ENCODE measurements around the gene TCF12.
"Not testable (repeated sequence)": the region's sequence is repeated elsewhere in the genome, so short reads cannot be mapped to it uniquely, and the experiment has no call there.

The TCF12 gene

DNA sequence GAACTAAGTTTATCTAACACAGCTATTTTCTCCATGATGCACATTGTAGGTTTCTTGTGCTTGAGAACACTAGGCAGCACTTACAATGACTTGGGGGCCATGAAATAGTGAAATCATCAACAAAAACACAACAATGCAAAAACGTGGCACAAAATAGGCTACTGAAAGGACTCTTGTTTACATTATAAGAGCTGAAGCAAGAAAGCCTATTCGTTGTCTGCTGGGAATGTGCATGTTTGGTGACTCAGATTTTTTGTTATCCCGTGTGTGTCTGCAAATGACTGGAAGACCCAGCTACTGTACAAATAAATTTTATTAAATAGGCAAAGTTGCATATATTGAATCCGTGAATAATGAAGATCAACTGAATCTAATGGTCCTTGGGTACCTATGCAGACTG, 85.0 kb downstream of the TCF12 start:
- Histone ChIP-seq H3K4me3 (ENCODE audit: insufficient read depth, low read depth, low read length) (no peak overlapping the region), H3K4me1 (ENCODE audit: control insufficient read depth, insufficient read depth, low read length) (no peaks in the 10 kb centered on the region), H3K27ac (ENCODE audit: insufficient read depth, low read depth, low read length, poor library complexity, severe bottlenecking) (no peak overlapping the region), H3K9me3 (ENCODE audit: control insufficient read depth, low read length) (no peaks in the 10 kb centered on the region), H3K36me3 (ENCODE audit: control insufficient read depth, insufficient read depth, low read length) (no peaks in the 10 kb centered on the region), H3K27me3 (ENCODE audit: control insufficient read depth, insufficient read depth, low read length, poor library complexity, severe bottlenecking) (no peaks in the 10 kb centered on the region)
- 75 to 82% methylated on average over 4 of the region's 4 CpGs for WGBS, 2 experiments

DNA sequence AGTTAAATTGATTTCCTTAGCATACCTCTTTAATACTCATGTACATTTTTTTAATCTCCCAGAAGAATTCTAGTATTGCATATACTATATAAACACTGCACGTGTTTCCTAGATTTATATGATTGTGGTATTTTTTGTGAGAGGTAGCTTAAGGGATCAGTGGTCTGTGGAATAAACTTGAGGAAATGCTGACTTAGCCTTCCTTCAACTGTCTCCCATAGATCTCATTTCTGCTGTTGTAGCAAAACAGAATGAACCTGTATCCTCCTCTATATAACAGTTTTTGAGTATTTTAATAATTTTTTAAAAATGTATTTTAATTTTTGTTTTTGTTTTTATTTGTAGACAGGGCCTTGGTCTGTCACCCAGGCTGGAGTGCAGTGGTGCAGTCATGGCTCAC, 86.8 kb downstream of the TCF12 start:
- H3K27ac ChIP-seq (ENCODE audit: insufficient read depth, low read depth, low read length, poor library complexity, severe bottlenecking) = no peak overlapping the region
- no peaks in the 10 kb centered on the region for H3K9me3 ChIP-seq (ENCODE audit: control insufficient read depth, low read length)
- H3K4me3 ChIP-seq (ENCODE audit: insufficient read depth, low read depth, low read length) = no peak overlapping the region
- no peaks in the 10 kb centered on the region for H3K36me3 ChIP-seq (ENCODE audit: control insufficient read depth, insufficient read depth, low read length)
- 100% methylated on average over 1 of the region's 1 CpG; no CpG with 5 or more reads in 1 of the 2 experiments for WGBS, 2 experiments
- no peaks in the 10 kb centered on the region for H3K27me3 ChIP-seq (ENCODE audit: control insufficient read depth, insufficient read depth, low read length, poor library complexity, severe bottlenecking)
- no peaks in the 10 kb centered on the region for H3K4me1 ChIP-seq (ENCODE audit: control insufficient read depth, insufficient read depth, low read length)

DNA sequence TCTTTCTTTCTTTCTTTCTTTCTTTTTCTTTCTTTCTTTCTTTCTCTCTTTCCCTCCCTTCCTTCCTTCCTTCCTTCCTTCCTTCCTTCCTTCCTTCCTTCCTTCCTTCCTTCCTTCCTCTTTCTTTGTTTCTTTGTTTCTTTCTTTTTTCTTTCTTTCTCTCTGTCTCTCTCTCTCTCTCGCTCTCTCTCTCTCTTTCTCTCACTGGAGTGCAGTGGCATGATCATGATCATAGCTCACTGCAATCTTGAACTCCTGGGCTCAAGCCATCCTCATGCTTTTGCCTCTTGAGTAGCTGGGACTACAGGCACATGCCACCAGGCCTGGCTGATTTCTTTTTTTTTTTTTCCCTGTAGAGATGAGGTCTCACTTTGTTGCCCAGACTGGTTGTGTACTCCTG, 89.4 kb downstream of the TCF12 start:
- not testable (repeated sequence) for H3K36me3 ChIP-seq (ENCODE audit: control insufficient read depth, insufficient read depth, low read length); H3K9me3 ChIP-seq (ENCODE audit: control insufficient read depth, low read length); H3K4me3 ChIP-seq (ENCODE audit: insufficient read depth, low read depth, low read length); H3K27me3 ChIP-seq (ENCODE audit: control insufficient read depth, insufficient read depth, low read length, poor library complexity, severe bottlenecking); H3K4me1 ChIP-seq (ENCODE audit: control insufficient read depth, insufficient read depth, low read length); H3K27ac ChIP-seq (ENCODE audit: insufficient read depth, low read depth, low read length, poor library complexity, severe bottlenecking)
- WGBS, 2 experiments = 94 to 98% methylated on average over 1 of the region's 1 CpG

DNA sequence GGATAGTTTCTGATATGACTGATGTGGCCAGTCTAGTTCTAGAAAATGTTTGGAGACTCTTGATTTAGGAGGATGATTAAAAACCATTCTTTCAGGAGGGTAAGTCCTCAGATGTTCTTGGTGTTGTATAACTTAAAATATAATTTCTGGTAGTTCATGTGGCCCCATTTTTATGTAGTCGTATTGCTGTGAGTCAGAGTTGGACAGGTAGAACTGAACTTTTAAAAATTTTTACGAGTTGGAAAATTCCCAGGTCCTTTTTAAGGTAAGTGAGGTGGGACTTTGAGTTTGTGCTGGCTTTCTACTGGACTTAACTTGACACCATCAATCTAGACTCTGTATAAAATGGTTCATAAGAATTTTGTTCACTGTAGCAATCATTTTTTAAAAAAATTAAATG, 92.3 kb downstream of the TCF12 start:
- WGBS, 2 experiments = 98% methylated on average over 2 of the region's 2 CpGs
- Histone ChIP-seq H3K27me3 (ENCODE audit: control insufficient read depth, insufficient read depth, low read length, poor library complexity, severe bottlenecking) (no peaks in the 10 kb centered on the region), H3K27ac (ENCODE audit: insufficient read depth, low read depth, low read length, poor library complexity, severe bottlenecking) (no peak overlapping the region), H3K9me3 (ENCODE audit: control insufficient read depth, low read length) (no peaks in the 10 kb centered on the region), H3K36me3 (ENCODE audit: control insufficient read depth, insufficient read depth, low read length) (no peaks in the 10 kb centered on the region), H3K4me1 (ENCODE audit: control insufficient read depth, insufficient read depth, low read length) (no peaks in the 10 kb centered on the region), H3K4me3 (ENCODE audit: insufficient read depth, low read depth, low read length) (no peak overlapping the region)

DNA sequence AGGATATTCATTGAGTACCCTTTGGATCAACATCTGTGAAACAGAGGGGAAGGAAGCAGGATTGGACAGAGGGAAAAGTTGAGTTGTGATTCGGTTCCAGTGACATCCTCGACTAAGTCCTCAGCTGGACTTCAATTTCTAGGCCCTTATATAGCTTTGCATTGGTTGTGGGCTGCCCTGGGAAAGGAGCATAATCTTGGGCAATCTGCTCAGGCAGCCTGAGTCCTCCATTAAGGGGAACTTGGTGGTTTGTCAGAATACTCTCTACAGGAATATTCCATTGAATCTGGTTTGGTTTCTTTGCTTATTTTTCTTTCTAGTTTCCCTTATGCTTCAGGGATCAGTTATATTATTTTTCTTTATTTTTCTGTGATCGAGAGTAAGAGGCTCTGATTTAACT, 94.1 kb downstream of the TCF12 start:
- H3K9me3 ChIP-seq (ENCODE audit: control insufficient read depth, low read length) = no peaks in the 10 kb centered on the region
- H3K4me3 ChIP-seq (ENCODE audit: insufficient read depth, low read depth, low read length) = no peak overlapping the region
- WGBS, 2 experiments = 94 to 95% methylated on average over 3 of the region's 3 CpGs
- H3K4me1 ChIP-seq (ENCODE audit: control insufficient read depth, insufficient read depth, low read length) = no peaks in the 10 kb centered on the region
- no peaks in the 10 kb centered on the region for H3K36me3 ChIP-seq (ENCODE audit: control insufficient read depth, insufficient read depth, low read length)
- H3K27ac ChIP-seq (ENCODE audit: insufficient read depth, low read depth, low read length, poor library complexity, severe bottlenecking) = no peak overlapping the region
- no peaks in the 10 kb centered on the region for H3K27me3 ChIP-seq (ENCODE audit: control insufficient read depth, insufficient read depth, low read length, poor library complexity, severe bottlenecking)

DNA sequence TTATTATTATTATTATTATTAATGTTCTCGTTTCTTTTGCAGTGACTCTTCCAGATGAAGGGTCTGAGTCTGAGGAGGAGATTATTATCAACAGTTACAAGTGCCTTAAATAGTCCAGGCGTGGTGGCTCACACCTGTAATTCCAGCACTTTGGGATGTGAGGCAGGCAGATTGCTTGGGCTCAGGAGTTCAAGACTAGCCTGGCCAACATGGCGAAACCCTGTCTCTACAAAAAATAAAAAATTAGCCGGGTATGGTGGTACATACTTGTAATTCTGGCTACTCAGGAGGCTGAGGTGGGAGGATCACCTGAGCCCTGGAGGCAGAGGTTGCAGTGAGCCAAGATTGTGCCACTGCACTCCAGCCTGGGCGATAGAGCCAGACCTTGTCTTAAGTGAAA, 96.5 kb downstream of the TCF12 start:
- H3K27ac ChIP-seq (ENCODE audit: insufficient read depth, low read depth, low read length, poor library complexity, severe bottlenecking); H3K9me3 ChIP-seq (ENCODE audit: control insufficient read depth, low read length); H3K4me1 ChIP-seq (ENCODE audit: control insufficient read depth, insufficient read depth, low read length); H3K27me3 ChIP-seq (ENCODE audit: control insufficient read depth, insufficient read depth, low read length, poor library complexity, severe bottlenecking); H3K36me3 ChIP-seq (ENCODE audit: control insufficient read depth, insufficient read depth, low read length); H3K4me3 ChIP-seq (ENCODE audit: insufficient read depth, low read depth, low read length): not testable (repeated sequence)
- 95 to 96% methylated on average over 5 of the region's 5 CpGs for WGBS, 2 experiments

DNA sequence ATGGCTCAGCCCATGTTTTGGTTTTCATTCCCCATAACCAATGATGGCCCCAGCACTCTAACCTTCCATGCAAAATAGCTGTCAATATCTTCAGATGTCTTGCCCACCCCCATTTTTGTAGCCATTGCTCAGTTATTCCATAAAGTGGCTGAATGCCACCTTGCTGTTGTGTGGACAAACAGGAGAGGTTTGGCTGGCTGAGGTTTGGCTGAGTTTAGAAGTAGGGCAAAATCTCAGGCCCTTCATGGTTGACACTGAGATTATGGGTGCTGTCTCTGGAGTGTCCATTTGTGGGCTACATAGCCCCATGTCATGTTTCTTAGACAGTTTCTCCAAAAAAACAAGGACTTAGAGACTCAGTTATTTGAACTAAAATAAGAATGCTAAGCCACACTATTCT, 96.9 kb downstream of the TCF12 start:
- no peak overlapping the region for H3K4me3 ChIP-seq (ENCODE audit: insufficient read depth, low read depth, low read length)
- no peaks in the 10 kb centered on the region for H3K36me3 ChIP-seq (ENCODE audit: control insufficient read depth, insufficient read depth, low read length)
- H3K9me3 ChIP-seq (ENCODE audit: control insufficient read depth, low read length) = no peaks in the 10 kb centered on the region
- no peaks in the 10 kb centered on the region for H3K4me1 ChIP-seq (ENCODE audit: control insufficient read depth, insufficient read depth, low read length)
- no peaks in the 10 kb centered on the region for H3K27me3 ChIP-seq (ENCODE audit: control insufficient read depth, insufficient read depth, low read length, poor library complexity, severe bottlenecking)
- H3K27ac ChIP-seq (ENCODE audit: insufficient read depth, low read depth, low read length, poor library complexity, severe bottlenecking) = no peak overlapping the region

DNA sequence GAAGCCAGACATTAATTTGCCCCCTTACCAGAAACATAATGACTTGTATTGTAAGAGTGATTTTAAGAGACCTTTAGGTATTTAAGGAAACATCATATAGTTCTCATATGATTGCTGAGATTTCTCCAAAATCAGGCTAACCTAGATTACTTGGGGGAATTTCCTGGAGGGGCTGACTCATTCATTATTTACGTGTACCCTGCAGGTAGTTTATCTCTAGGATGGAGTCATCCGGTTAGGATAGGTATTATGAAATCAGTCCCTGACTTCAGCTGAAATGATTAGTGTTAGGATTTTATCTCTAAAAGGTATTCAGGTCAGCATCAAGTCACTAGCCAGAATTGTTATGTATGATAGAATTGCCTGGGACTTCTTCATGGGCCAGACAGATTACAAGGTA, 97.5 kb downstream of the TCF12 start:
- H3K27me3 ChIP-seq (ENCODE audit: control insufficient read depth, insufficient read depth, low read length, poor library complexity, severe bottlenecking) = no peaks in the 10 kb centered on the region
- no peaks in the 10 kb centered on the region for H3K9me3 ChIP-seq (ENCODE audit: control insufficient read depth, low read length)
- no peak overlapping the region for H3K4me3 ChIP-seq (ENCODE audit: insufficient read depth, low read depth, low read length)
- no peaks in the 10 kb centered on the region for H3K4me1 ChIP-seq (ENCODE audit: control insufficient read depth, insufficient read depth, low read length)
- H3K36me3 ChIP-seq (ENCODE audit: control insufficient read depth, insufficient read depth, low read length) = no peaks in the 10 kb centered on the region
- WGBS, 2 experiments = 92 to 93% methylated on average over 2 of the region's 2 CpGs
- H3K27ac ChIP-seq (ENCODE audit: insufficient read depth, low read depth, low read length, poor library complexity, severe bottlenecking) = no peak overlapping the region

DNA sequence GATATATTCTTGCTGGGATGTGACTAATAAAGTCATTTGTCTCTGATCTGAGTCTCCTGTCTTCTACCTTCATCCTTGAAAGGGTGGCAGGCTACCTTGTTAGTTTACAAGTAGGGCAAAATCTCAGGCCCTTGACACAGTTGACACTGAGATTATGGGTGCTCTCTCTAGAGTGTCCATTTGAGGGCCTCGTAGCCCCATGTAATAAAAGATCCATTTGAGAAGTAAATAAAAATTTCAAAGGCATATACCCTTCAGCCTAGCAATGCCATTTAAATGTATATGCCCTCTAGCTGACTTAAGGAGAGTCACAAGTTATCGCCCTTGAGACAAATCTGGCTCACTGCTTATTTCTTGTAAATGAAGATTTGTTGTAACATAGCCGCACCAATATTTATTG, 98.6 kb downstream of the TCF12 start:
- 67 to 86% methylated on average over 3 of the region's 3 CpGs for WGBS, 2 experiments
- H3K27ac ChIP-seq (ENCODE audit: insufficient read depth, low read depth, low read length, poor library complexity, severe bottlenecking) = no peak overlapping the region
- no peak overlapping the region for H3K4me3 ChIP-seq (ENCODE audit: insufficient read depth, low read depth, low read length)
- no peaks in the 10 kb centered on the region for H3K4me1 ChIP-seq (ENCODE audit: control insufficient read depth, insufficient read depth, low read length)
- peaks cover 2% of the 10 kb centered on the region for H3K9me3 ChIP-seq (ENCODE audit: control insufficient read depth, low read length)
- H3K27me3 ChIP-seq (ENCODE audit: control insufficient read depth, insufficient read depth, low read length, poor library complexity, severe bottlenecking) = no peaks in the 10 kb centered on the region
- H3K36me3 ChIP-seq (ENCODE audit: control insufficient read depth, insufficient read depth, low read length) = no peaks in the 10 kb centered on the region

DNA sequence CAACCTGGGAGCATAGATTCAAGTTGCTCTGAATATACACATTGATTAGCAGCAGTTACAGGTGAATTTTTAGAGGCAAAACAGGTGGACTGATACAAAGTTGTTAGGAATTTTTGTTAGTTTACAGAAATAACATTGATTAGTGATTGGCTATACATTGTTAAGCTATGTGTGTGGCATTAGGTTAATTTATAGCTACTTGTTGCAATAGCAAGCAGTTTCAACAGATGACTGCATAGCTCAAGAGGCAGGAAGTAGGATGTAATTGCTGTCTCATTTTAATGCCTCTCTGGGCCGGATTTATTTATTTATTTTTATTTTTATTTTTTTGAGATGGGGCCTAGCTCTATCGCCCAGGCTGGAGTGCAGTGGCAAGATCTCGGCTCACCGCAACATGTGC, 99.7 kb downstream of the TCF12 start:
- Histone ChIP-seq H3K4me1 (ENCODE audit: control insufficient read depth, insufficient read depth, low read length) (no peaks in the 10 kb centered on the region), H3K36me3 (ENCODE audit: control insufficient read depth, insufficient read depth, low read length) (no peaks in the 10 kb centered on the region), H3K27ac (ENCODE audit: insufficient read depth, low read depth, low read length, poor library complexity, severe bottlenecking) (no peak overlapping the region), H3K9me3 (ENCODE audit: control insufficient read depth, low read length) (peaks cover 7% of the 10 kb centered on the region), H3K4me3 (ENCODE audit: insufficient read depth, low read depth, low read length) (no peak overlapping the region), H3K27me3 (ENCODE audit: control insufficient read depth, insufficient read depth, low read length, poor library complexity, severe bottlenecking) (no peaks in the 10 kb centered on the region)
- 69 to 95% methylated on average over 3 to 4 of the region's 4 CpGs for WGBS, 2 experiments

DNA sequence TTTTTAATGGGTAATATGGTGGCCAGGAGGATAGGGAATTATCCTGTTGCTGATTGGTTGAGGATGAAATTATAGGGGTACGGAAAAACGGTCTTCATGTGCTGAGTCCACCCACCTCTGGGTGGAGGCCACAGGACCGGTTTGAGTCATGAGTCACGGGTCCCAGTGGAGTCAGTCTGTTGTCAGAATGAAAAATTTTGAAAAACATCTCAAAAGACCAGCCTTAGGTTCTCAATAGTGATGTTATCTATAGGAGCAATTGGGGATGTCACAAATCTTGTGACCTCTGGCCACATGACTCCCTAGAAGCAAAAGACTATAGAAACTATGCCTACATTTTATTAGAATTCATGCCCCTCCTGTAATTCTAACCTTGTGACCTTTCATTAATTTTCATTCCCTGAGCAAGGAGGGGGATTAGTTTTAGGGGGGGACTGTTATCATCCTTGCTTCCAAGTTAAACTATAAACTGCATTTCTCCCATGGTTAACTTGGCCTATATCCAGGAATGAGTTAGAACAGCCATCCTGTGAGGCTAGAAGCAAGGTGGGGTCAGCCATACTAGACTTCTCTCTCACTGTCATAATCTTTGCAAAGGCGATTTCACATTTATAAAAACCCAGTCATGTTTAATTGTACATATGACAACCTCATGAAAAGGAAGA, 101.2 kb downstream of the TCF12 start:
- Histone ChIP-seq H3K36me3 (ENCODE audit: control insufficient read depth, insufficient read depth, low read length) (no peaks in the 10 kb centered on the region), H3K4me1 (ENCODE audit: control insufficient read depth, insufficient read depth, low read length) (peaks cover 1% of the 10 kb centered on the region), H3K4me3 (ENCODE audit: insufficient read depth, low read depth, low read length) (no peak overlapping the region), H3K9me3 (ENCODE audit: control insufficient read depth, low read length) (peaks cover 9% of the 10 kb centered on the region), H3K27me3 (ENCODE audit: control insufficient read depth, insufficient read depth, low read length, poor library complexity, severe bottlenecking) (no peaks in the 10 kb centered on the region), H3K27ac (ENCODE audit: insufficient read depth, low read depth, low read length, poor library complexity, severe bottlenecking) (no peak overlapping the region)
- 94 to 95% methylated on average over 4 to 5 of the region's 5 CpGs for WGBS, 2 experiments
